Pancreas (tissue), 10 donors: ENCODE results near the gene C22orf39. TPM values are rescaled to one million over a fixed set of nuclear protein-coding genes. Genes with fewer than 3 reads are reported as not detected.
A peak's percentile ranks its signal among the peaks of the same experiment; 100 is the strongest.

Experiments
- ATAC-seq, 4 donors: fragments of 200-7000 bp; cut with Tn5 transposase; one replicate each; pipeline versions ENCODE4 v1.8.0 to v1.9.1; 2020; ENCODE audit warnings: mild to moderate bottlenecking in 4 of 4, moderate library complexity in 4 of 4
- DNase-seq, 6 donors: peaks; one replicate each; pipeline ENCODE4 v3.0.0-alpha.2; 2020
- FAIRE-seq: peaks from 2 replicates; lab custom pipeline; 2012; peaks lifted over from hg19 to GRCh38; lab: Jason Lieb, UNC
- H3K27ac ChIP-seq, 4 donors: fragments of 200-600 bp; sonication (generic); 1 replicate in 3 of 4; 2 replicates in 1 of 4; pipeline versions ENCODE4 v1.5.0 to v1.8.0; 2020
- H3K27me3 ChIP-seq, 4 donors: fragments of 200-600 bp; one replicate each; pipeline ENCODE4 v1.8.0; 2021
- H3K36me3 ChIP-seq, 3 donors: fragments of 200-600 bp; sonication (generic) in 1 of 3; one replicate each; pipeline versions ENCODE4 v1.5.0 to v1.8.0; 2020 to 2021
- H3K4me1 ChIP-seq, 3 donors: fragments of 200-600 bp; one replicate each; pipeline ENCODE4 v1.8.0; 2021
- H3K4me3 ChIP-seq, 4 donors: fragments of 200-600 bp; sonication (generic) in 2 of 4; one replicate each; pipeline versions ENCODE4 v1.5.0 to v1.8.0; 2020 to 2021
- H3K9me3 ChIP-seq, 4 donors: fragments of 200-600 bp; one replicate each; pipeline ENCODE4 v1.8.0; 2021
- CTCF ChIP-seq, 4 donors: fragments of 200-600 bp; sonication (generic) in 3 of 4; IDR thresholded peaks; one replicate each; pipeline versions ENCODE4 v1.5.0 to v1.8.0; 2021; ENCODE audit warnings: antibody characterized with exemption in 4 of 4
- WGBS, 2 donors: extraction: QIAGEN DNeasy Blood & Tissue Kit; methylation state at CpG; one replicate each; pipeline ENCODE4 v1.1.7; 2013; 5-methylcytosine and 5-hydroxymethylcytosine counted together
- intact Hi-C, 3 donors: fragments of 100-400 bp; cut with DNase I; formaldehyde crosslinking; loops; one replicate each; pipeline versions ENCODE4 v1.11.1 to v1.14.2; 2022
- polyA plus RNA-seq, 2 donors: library from polyadenylated mRNA; stranded (reverse); fragments of 200-250 nt; gene quantifications; one replicate each; pipeline ENCODE4 v1.2.3, GENCODE V29; 2013
- total RNA-seq, 6 donors: library from RNA; stranded (reverse); fragmentation: NEBNext Ultra II Directional in 4 of 6; extraction: Animal tissue kit (Norgen Biotek cat#: 25700) in 4 of 6; gene quantifications; one replicate each; pipeline versions ENCODE4 v1.2.1 to v1.2.4, GENCODE V29; 2021 to 2023
- donor health status: healthy with polysubstance abuse.
- donor health status: DM: no; HTN: no; CAD: no; lungs with moderate emphysema.
- donor health status: DM: no; HTN: no; CAD: no.
- donor health status: control.
- donor health status: control.
- donor health status: Bipolar disorder and iron deficiency.
- donor health status: DM: yes; HTN: yes; CAD: no.
- donor health status: DM: no; HTN: no; CAD: no.
- donor health status: DM: no; HTN: no; CAD: no.
- donor health status: DM: yes; HTN: yes; CAD: no.

The C22orf39 gene
- total and polyA plus RNA-seq, 8 donors = 13.3 to 23.1 (median 19.5) TPM

- 69 to 74% methylated on average over 2 of the region's 2 CpGs for WGBS, 2 donors
- intact Hi-C loops = no loop called here
- no peaks in the 10 kb centered on the region for H3K9me3 ChIP-seq
Measured at GRCh38 chr22:19434829-19435580, 12.5 kb downstream of the C22orf39 start.

GRCh38 chr22:19434401-19434800 lies 13.1 kb downstream of the C22orf39 start:
- ATAC-seq = no peak
- intact Hi-C loops = no loop called here
- no peak for TF ChIP-seq CTCF (IDR thresholded peaks at IDR 0.05)
- H3K9me3 ChIP-seq = no peaks in the 10 kb centered on the region
- peaks cover 0 to 23% (median 5%) of the 10 kb centered on the region in 3 donors for H3K36me3 ChIP-seq
- H3K4me1 ChIP-seq = peaks cover 4 to 18% (median 10%) of the 10 kb centered on the region in 3 donors
- 84 to 90% methylated on average over 7 of the region's 7 CpGs for WGBS, 2 donors
- no peaks in the 10 kb centered on the region for H3K27me3 ChIP-seq
- no peak overlapping the region for H3K27ac ChIP-seq
- DNase-seq = no peak
- FAIRE-seq = no peak
- H3K4me3 ChIP-seq = no peak overlapping the region

More at GRCh38 chr22:19434829-19435580, 12.5 kb downstream of the C22orf39 start:
- TF ChIP-seq CTCF (IDR thresholded peaks at IDR 0.05) = no peak
- DNase-seq = no peak
- no peaks in the 10 kb centered on the region for H3K27me3 ChIP-seq
- ATAC-seq = no peak
- H3K4me1 ChIP-seq = peaks cover 4 to 12% (median 7%) of the 10 kb centered on the region in 3 donors
- no peak overlapping the region for H3K27ac ChIP-seq
- no peak overlapping the region for H3K4me3 ChIP-seq
- FAIRE-seq = no peak
- peaks cover 0 to 23% (median 5%) of the 10 kb centered on the region in 3 donors for H3K36me3 ChIP-seq

GRCh38 chr22:19432133-19432851 lies 15.2 kb downstream of the C22orf39 start, which contains the start of gene MRPL40:
Gene MRPL40, plus strand, starts transcription at chr22:19432545. Its CDS starts 10 bp downstream, at chr22:19432555.
- ATAC-seq (peak; percentile 93 to 97 (median 96)), FAIRE-seq (no peak), DNase-seq (peak; percentile 93 to 98 (median 94))
- peaks cover 0 to 23% (median 5%) of the 10 kb centered on the region in 3 donors for H3K36me3 ChIP-seq
- peaks cover 4 to 20% (median 10%) of the 10 kb centered on the region in 3 donors for H3K4me1 ChIP-seq
- intact Hi-C loops = no loop called here
- WGBS, 2 donors = 0% methylated on average over 71 to 74 of the region's 74 CpGs
- TF ChIP-seq CTCF (IDR thresholded peaks at IDR 0.05) = no peak
- no peaks in the 10 kb centered on the region for H3K27me3 ChIP-seq
- peak within 1 kb of the TSS; percentile 88 to 95 (median 92) for H3K27ac ChIP-seq
- H3K4me3 ChIP-seq = peak within 1 kb of the TSS; percentile 80 to 96 (median 92)
- no peaks in the 10 kb centered on the region for H3K9me3 ChIP-seq

GRCh38 chr22:19431649-19432132 lies 15.8 kb downstream of the C22orf39 start, which contains the start of gene HIRA:
Gene HIRA, minus strand, starts transcription at chr22:19431733. Its CDS starts 257 bp downstream, at chr22:19431476.
- WGBS, 2 donors = 0% methylated on average over 34 to 66 of the region's 66 CpGs
- Histone ChIP-seq H3K36me3 (peaks cover 0 to 23% (median 5%) of the 10 kb centered on the region in 3 donors), H3K4me1 (peaks cover 4 to 20% (median 10%) of the 10 kb centered on the region in 3 donors), H3K27me3 (no peaks in the 10 kb centered on the region), H3K4me3 (peak within 1 kb of the TSS; percentile 80 to 96 (median 92)), H3K9me3 (no peaks in the 10 kb centered on the region), H3K27ac (peak within 1 kb of the TSS; percentile 88 to 95 (median 92))
- intact Hi-C loops = no loop called here
- FAIRE-seq (no peak), DNase-seq (peak; percentile 71 to 94 (median 86)), ATAC-seq (peak; percentile 74 to 85 (median 84))
- TF ChIP-seq CTCF (IDR thresholded peaks at IDR 0.05) = no peak
